Hepatocyte (in vitro differentiated cells): ENCODE data around the gene CHKA. TPM values are rescaled to one million over a fixed set of nuclear protein-coding genes. Genes with fewer than 3 reads are reported as not detected.
A peak's percentile ranks its signal among the peaks of the same experiment; 100 is the strongest.

ENCODE experiments used
- DNase-seq: peaks from one replicate; pipeline ENCODE4 v3.0.0-alpha.2; 2016; ENCODE audit warnings: low spot score
- H2AFZ ChIP-seq: fragments of 200-600 bp; sonication (generic); 2 replicates; pipeline ENCODE4 v1.6.0; 2016; ENCODE audit warnings: antibody characterized with exemption, mild to moderate bottlenecking
- H3K27ac ChIP-seq: fragments of 200-600 bp; sonication (generic); 2 replicates; pipeline ENCODE4 v1.5.1; 2016; ENCODE audit warnings: mild to moderate bottlenecking
- H3K27me3 ChIP-seq: fragments of 200-600 bp; sonication (generic); 2 replicates; pipeline ENCODE4 v1.6.1; 2016
- H3K36me3 ChIP-seq: fragments of 200-600 bp; sonication (generic); replicated peaks from 2 replicates; pipeline ENCODE4 v1.5.1; 2016; ENCODE audit warnings: low read depth; ENCODE audit not compliant: insufficient read depth
- H3K4me1 ChIP-seq: fragments of 200-600 bp; sonication (generic); 2 replicates; pipeline ENCODE4 v1.5.1; 2016; ENCODE audit warnings: mild to moderate bottlenecking, moderate library complexity; ENCODE audit not compliant: insufficient read depth
- H3K4me2 ChIP-seq: fragments of 200-600 bp; sonication (generic); 2 replicates; pipeline ENCODE4 v1.6.0; 2016
- H3K4me3 ChIP-seq: fragments of 200-600 bp; sonication (generic); 2 replicates; pipeline ENCODE4 v1.5.1; 2016; ENCODE audit warnings: mild to moderate bottlenecking
- H3K79me2 ChIP-seq: fragments of 200-600 bp; sonication (generic); 2 replicates; pipeline ENCODE4 v1.6.0; 2017; ENCODE audit warnings: mild to moderate bottlenecking
- H3K9me2 ChIP-seq: fragments of 200-600 bp; sonication (generic); replicated peaks from 2 replicates; pipeline ENCODE4 v1.6.0; 2017; ENCODE audit warnings: mild to moderate bottlenecking; ENCODE audit not compliant: insufficient read depth
- H3K9me3 ChIP-seq: fragments of 200-600 bp; sonication (generic); 2 replicates; pipeline ENCODE4 v1.5.1; 2016; ENCODE audit warnings: low read depth, mild to moderate bottlenecking
- H4K20me1 ChIP-seq: fragments of 200-600 bp; sonication (generic); 2 replicates; pipeline ENCODE4 v1.6.0; 2016; ENCODE audit warnings: mild to moderate bottlenecking; ENCODE audit not compliant: insufficient read depth, poor library complexity, severe bottlenecking
- EZH2 ChIP-seq: fragments of 200-600 bp; sonication (generic); IDR thresholded peaks from 2 replicates; pipeline ENCODE4 v1.6.1; 2016; ENCODE audit warnings: antibody characterized with exemption, mild to moderate bottlenecking, borderline replicate concordance
- EZH2phosphoT487 ChIP-seq: fragments of 200-600 bp; sonication (generic); IDR thresholded peaks from one replicate; pipeline ENCODE4 v1.6.1; 2018; ENCODE audit warnings: antibody characterized with exemption, mild to moderate bottlenecking, low read depth, moderate library complexity; ENCODE audit not compliant: unreplicated experiment, severe bottlenecking
- WGBS: methylation state at CpG from one replicate; pipeline ENCODE4 v1.1.6; 2016; ENCODE audit warnings: low lambda C conversion rate; ENCODE audit errors: missing lambda C conversion rate; 5-methylcytosine and 5-hydroxymethylcytosine counted together
- polyA plus RNA-seq: library from polyadenylated mRNA; unstranded; fragments of >200 nt; fragmentation: Nextera tagmentation; extraction: Ambion mirVana; gene quantifications from 2 replicates; pipeline ENCODE4 v1.2.1, GENCODE V29; 2016
- total RNA-seq: library from RNA; depleted of rRNA; stranded (reverse); fragments of >200 nt; gene quantifications from 2 replicates; pipeline ENCODE4 v1.2.3, GENCODE V29; 2014
- TF ChIP-seq, protein P1 (sequence below): fragments of 200-600 bp; sonication (generic); IDR thresholded peaks from 2 replicates; pipeline ENCODE4 v1.5.1; 2016; ENCODE audit warnings: antibody characterized with exemption, mild to moderate bottlenecking; ENCODE audit not compliant: poor library complexity

The CHKA gene
- total and polyA plus RNA-seq, 2 experiments from 2014 or later: 70.0 to 117 TPM

DNA sequence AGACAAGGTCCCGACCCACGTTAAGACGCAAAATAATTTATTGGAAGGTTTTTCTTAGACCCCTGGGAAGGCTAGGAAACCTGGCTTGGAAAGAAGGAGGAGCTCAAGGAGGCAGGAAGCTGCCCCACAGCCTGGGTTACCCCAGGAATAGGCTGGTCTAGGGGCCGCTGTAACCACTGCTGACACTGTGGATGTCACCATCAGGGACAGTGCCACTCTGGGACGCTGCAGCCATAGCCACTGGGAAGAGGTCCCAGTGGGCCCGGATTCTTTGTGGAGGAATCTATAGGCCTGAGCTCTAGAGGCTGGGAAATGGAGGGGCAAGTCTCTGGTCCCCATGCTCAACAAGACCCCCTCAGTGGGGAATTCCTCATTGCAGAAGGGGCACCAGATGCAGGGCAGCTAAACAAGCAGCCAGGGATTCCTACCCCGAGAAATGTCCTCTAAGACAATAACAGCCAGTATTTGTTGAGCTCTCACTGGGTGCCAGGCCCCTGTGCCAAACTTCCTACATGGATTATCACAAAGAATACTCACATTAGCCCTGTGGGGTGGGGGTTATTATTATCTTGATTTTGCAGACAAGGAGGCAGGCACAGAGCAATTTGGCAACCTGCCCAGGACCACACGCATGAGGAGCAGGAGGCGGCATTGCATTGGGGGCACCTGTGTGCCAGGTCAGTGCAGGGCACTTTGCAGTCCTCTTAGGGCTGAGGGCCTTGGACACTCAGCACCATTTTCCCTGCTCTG, 19.5 kb upstream of the CHKA start:
- no peaks in the 10 kb centered on the region for H3K9me2 ChIP-seq
- H3K27ac ChIP-seq: no peak overlapping the region
- no peak for DNase-seq
- H3K4me2 ChIP-seq: no peak overlapping the region
- no peaks in the 10 kb centered on the region for H4K20me1 ChIP-seq
- no peak overlapping the region for H2AFZ ChIP-seq
- H3K36me3 ChIP-seq: no peaks in the 10 kb centered on the region
- no peak overlapping the region for H3K4me3 ChIP-seq
- H3K79me2 ChIP-seq: no peaks in the 10 kb centered on the region
- no peaks in the 10 kb centered on the region for H3K9me3 ChIP-seq
- no peaks in the 10 kb centered on the region for H3K27me3 ChIP-seq
- WGBS: 87% methylated on average over 9 of the region's 9 CpGs
- TF ChIP-seq, protein P1, sequence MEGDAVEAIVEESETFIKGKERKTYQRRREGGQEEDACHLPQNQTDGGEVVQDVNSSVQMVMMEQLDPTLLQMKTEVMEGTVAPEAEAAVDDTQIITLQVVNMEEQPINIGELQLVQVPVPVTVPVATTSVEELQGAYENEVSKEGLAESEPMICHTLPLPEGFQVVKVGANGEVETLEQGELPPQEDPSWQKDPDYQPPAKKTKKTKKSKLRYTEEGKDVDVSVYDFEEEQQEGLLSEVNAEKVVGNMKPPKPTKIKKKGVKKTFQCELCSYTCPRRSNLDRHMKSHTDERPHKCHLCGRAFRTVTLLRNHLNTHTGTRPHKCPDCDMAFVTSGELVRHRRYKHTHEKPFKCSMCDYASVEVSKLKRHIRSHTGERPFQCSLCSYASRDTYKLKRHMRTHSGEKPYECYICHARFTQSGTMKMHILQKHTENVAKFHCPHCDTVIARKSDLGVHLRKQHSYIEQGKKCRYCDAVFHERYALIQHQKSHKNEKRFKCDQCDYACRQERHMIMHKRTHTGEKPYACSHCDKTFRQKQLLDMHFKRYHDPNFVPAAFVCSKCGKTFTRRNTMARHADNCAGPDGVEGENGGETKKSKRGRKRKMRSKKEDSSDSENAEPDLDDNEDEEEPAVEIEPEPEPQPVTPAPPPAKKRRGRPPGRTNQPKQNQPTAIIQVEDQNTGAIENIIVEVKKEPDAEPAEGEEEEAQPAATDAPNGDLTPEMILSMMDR: no peak
- no peak for TF ChIP-seq EZH2
- no peak for TF ChIP-seq EZH2phosphoT487
- H3K4me1 ChIP-seq: peaks cover 14% of the 10 kb centered on the region

DNA sequence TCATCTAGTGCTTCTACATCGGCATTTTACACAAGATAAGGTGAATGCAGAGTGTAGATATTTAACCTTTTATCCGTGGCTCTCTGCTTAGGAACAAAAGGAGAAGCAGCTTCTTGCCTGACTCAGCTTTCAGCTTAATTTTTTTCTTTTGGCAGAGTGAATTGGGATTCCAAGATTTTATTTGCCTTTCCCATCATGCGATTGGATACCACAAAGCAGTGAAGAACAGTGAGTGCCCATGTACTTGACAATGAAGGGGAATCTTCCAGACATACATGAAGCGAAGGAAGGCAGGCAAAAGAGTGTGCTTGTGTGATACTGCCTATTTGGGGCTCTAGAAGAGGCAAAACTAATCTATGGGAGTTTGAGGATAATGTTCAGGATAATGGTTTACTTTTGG, 17.0 kb upstream of the CHKA start:
- Histone ChIP-seq H3K9me3 (no peaks in the 10 kb centered on the region), H3K4me3 (no peak overlapping the region), H2AFZ (peak overlapping the region; percentile 56), H3K27ac (peak overlapping the region; percentile 85), H3K27me3 (no peaks in the 10 kb centered on the region), H3K4me2 (peak overlapping the region; percentile 71), H3K9me2 (no peaks in the 10 kb centered on the region), H4K20me1 (no peaks in the 10 kb centered on the region), H3K36me3 (no peaks in the 10 kb centered on the region), H3K79me2 (no peaks in the 10 kb centered on the region), H3K4me1 (peaks cover 14% of the 10 kb centered on the region)
- DNase-seq: no peak
- WGBS: 33% methylated on average over 4 of the region's 4 CpGs
- TF ChIP-seq, protein P1: no peak
- TF ChIP-seq EZH2 (no peak), EZH2phosphoT487 (no peak)

DNA sequence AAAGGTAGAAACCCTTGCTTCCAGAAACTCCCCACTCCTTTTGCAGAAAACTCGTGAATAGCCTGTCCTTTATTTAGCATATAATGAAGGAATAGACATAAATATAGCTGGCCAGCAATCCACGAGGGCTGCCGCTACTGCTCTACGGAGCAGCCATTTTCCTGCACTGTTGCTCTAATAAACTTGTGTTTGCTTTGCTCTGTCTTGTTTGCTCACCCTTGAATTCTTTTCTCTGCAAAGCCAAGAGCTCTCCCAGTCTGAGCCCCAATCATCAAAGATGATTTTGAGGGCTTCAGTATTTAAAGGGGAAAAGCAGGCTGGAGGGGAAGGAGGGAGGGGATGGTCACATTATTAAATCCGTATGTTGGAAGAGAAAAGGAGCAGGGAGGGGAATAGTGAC, 16.6 kb upstream of the CHKA start:
- H3K36me3 ChIP-seq: no peaks in the 10 kb centered on the region
- H2AFZ ChIP-seq: peak overlapping the region; percentile 56
- no peak for TF ChIP-seq EZH2
- no peaks in the 10 kb centered on the region for H3K9me2 ChIP-seq
- H3K27me3 ChIP-seq: no peaks in the 10 kb centered on the region
- DNase-seq: peak; percentile 41
- H3K27ac ChIP-seq: peak overlapping the region; percentile 85
- no peak overlapping the region for H3K4me3 ChIP-seq
- WGBS: 31% methylated on average over 5 of the region's 5 CpGs
- H4K20me1 ChIP-seq: no peaks in the 10 kb centered on the region
- H3K4me1 ChIP-seq: peaks cover 14% of the 10 kb centered on the region
- peak overlapping the region; percentile 71 for H3K4me2 ChIP-seq
- H3K79me2 ChIP-seq: no peaks in the 10 kb centered on the region
- no peaks in the 10 kb centered on the region for H3K9me3 ChIP-seq

DNA sequence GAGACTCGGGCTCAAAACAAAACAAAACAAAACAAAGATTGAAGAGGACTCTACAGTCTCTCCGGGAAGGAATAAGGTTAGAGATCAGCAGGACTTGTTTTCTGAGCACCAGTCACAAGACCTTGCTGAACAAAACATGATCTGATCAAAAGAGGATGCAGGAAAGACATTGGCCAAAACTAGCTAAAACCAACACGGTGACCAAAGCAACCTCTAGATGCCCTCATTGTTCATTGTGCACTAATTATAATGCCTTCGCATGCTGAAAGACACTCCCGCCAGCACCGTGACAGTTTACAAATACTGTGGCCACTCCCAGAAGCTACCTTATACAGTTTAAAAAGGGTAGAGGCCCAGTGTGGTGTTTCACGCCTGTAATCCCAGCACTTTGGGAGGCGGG, 15.7 kb upstream of the CHKA start:
- TF ChIP-seq, protein P1: no peak
- no peak for TF ChIP-seq EZH2phosphoT487
- TF ChIP-seq EZH2: no peak
- Histone ChIP-seq H3K36me3 (no peaks in the 10 kb centered on the region), H2AFZ (no peak overlapping the region), H3K4me2 (no peak overlapping the region), H3K4me1 (peaks cover 14% of the 10 kb centered on the region), H3K4me3 (no peak overlapping the region), H3K9me2 (no peaks in the 10 kb centered on the region), H3K79me2 (no peaks in the 10 kb centered on the region), H3K9me3 (no peaks in the 10 kb centered on the region), H3K27me3 (no peaks in the 10 kb centered on the region), H3K27ac (peak overlapping the region; percentile 85), H4K20me1 (no peaks in the 10 kb centered on the region)
- 97% methylated on average over 8 of the region's 8 CpGs for WGBS
- no peak for DNase-seq
